ENCODE measurements around the gene RPL9. TPM values are rescaled to one million over a fixed set of nuclear protein-coding genes. Genes with fewer than 3 reads are reported as not detected.

RPL9 gene
- total and polyA plus RNA-seq, 11 donors, result 576 to 2,059 (median 926) TPM

DNA sequence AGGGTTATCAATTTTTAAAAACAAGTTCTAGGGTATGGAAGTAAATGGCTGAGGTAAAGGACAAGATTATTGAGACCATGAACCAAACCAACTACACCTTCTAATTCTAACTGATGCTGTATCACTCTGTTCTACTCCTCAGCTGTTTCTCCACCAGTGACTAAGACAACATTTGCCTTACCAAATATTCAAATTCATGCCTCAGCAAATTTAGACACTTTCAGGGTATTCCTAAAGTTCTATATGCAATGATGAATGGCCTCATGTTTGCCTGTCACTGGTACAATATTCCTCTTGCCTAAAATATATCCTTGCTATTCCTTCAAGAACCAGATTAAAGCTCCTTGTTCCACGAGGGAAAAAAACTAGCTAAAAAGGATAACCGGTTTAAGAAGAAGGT is 5.0 kb downstream of the RPL9 start:
- WGBS, 4 donors, result 55 to 81% (median 80%) methylated on average over 2 of the region's 2 CpGs
- ATAC-seq (no peak), DNase-seq (no peak)
- Histone ChIP-seq H3K27me3 (no peaks in the 10 kb centered on the region), H3K9me3 (no peaks in the 10 kb centered on the region), H3K36me3 (peaks cover 5 to 93% (median 86%) of the 10 kb centered on the region in 9 donors), H3K27ac (no peak overlapping the region), H3K4me3 (no peak overlapping the region), H3K4me1 (peaks cover 10 to 29% (median 21%) of the 10 kb centered on the region in 12 donors)
- TF ChIP-seq CTCF (IDR thresholded peaks at IDR 0.05), result no peak
- TF ChIP-seq POLR2A (IDR thresholded peaks at IDR 0.05), result no peak
- intact Hi-C loops (cut with DNase I), result loop anchor here in 2 of 10 donors (10.0 kb wide), 2 partner anchors 71 to 89 kb away; partner anchors contain the start of genes RFC1 (in 1 of the 2) and UGDH (in 1 of the 2)

DNA sequence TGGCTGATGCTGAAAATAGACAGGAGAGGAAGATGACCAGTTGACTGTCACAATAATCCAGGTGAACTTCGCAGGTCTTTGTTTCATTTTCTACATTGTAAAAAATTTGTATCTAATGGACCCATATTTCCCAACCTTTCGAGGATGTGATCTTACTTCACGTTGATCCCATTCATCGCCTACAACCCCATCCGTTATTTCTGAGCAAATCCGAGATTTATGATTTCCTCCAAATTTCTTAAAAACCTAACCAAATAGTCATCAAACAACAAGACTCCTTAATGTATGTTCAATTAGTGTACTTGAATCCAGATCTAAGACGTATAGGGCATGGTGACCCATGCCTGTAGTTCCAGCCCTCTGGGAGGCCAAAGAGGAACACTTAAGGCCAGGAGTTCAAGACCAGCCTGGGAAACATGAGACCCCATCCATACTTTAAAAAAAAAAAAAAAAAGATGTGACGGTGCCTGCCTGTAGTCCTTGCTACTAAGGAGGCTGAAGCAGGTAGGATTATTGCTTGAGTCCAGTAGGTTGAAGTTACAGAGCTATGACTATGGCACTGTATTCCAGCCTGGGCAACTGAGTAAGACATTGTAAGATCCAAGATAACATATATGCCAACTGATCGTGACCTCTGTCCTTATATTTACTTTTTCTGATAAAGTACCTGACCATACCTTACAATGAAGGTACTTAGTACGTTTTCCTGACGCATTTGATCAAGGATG is 5.7 kb downstream of the RPL9 start:
- Histone ChIP-seq H3K9me3 (no peaks in the 10 kb centered on the region), H3K27me3 (no peaks in the 10 kb centered on the region), H3K36me3 (peaks cover 5 to 97% (median 90%) of the 10 kb centered on the region in 9 donors), H3K4me3 (no peak overlapping the region), H3K4me1 (peaks cover 10 to 27% (median 21%) of the 10 kb centered on the region in 12 donors), H3K27ac (no peak overlapping the region)
- ATAC-seq, result no peak
- 85 to 89% (median 87%) methylated on average over 11 of the region's 11 CpGs for WGBS, 4 donors
- intact Hi-C loops (cut with DNase I), result loop anchor here in 2 of 10 donors (10.0 kb wide), 2 partner anchors 72 to 88 kb away; partner anchors contain the start of genes RFC1 (in 1 of the 2) and UGDH (in 1 of the 2)
- no peak for TF ChIP-seq POLR2A (IDR thresholded peaks at IDR 0.05)
- no peak for TF ChIP-seq CTCF (IDR thresholded peaks at IDR 0.05)
- no peak for DNase-seq

- Histone ChIP-seq H3K27ac (no peak overlapping the region), H3K9me3 (no peaks in the 10 kb centered on the region), H3K36me3 (peaks cover 5 to 91% (median 86%) of the 10 kb centered on the region in 9 donors), H3K27me3 (no peaks in the 10 kb centered on the region), H3K4me1 (peaks cover 7 to 23% (median 15%) of the 10 kb centered on the region in 12 donors), H3K4me3 (no peak overlapping the region)
- TF ChIP-seq POLR2A (IDR thresholded peaks at IDR 0.05), result no peak
- no peak for TF ChIP-seq CTCF (IDR thresholded peaks at IDR 0.05)
- DNase-seq (no peak), ATAC-seq (no peak)
- WGBS, 4 donors, result 84 to 89% (median 85%) methylated on average over 6 of the region's 6 CpGs
- intact Hi-C loops (cut with DNase I), result loop anchor here in 2 of 10 donors (10.0 kb wide), 2 partner anchors 72 to 88 kb away; partner anchors contain the start of genes RFC1 (in 1 of the 2) and UGDH (in 1 of the 2)
Observed at GRCh38 chr4:39452153-39452859, 6.4 kb downstream of the RPL9 start.
